Ovary (tissue), 3 donors: ENCODE results near the gene C11orf87.

Experiments
- CTCF ChIP-seq, 3 donors: fragments of 450-650 bp in 2 of 3; fragments of 200-600 bp in 1 of 3; IDR thresholded peaks; one replicate each; pipeline versions ENCODE4 v1.5.1 to v1.8.0; 2016 to 2022; ENCODE audit warnings: antibody characterized with exemption in 3 of 3, mild to moderate bottlenecking in 1 of 3
- POLR2A ChIP-seq: fragments of 450-650 bp; IDR thresholded peaks from one replicate; pipeline ENCODE4 v1.6.1; 2017; ENCODE audit warnings: antibody characterized with exemption, mild to moderate bottlenecking, moderate library complexity
- donor health status: DM: no; HTN: no; CAD: no.

GRCh38 chr11:109422870-109423465 lies 978 bp downstream of the C11orf87 start:
- TF ChIP-seq CTCF (IDR thresholded peaks at IDR 0.05) (no peak), POLR2A (no peak)
